ENCODE measurements around the gene ARF3. TPM values are rescaled to one million over a fixed set of nuclear protein-coding genes. Genes with fewer than 3 reads are reported as not detected.

Gene ARF3
- total RNA-seq, 1 experiment from 2014 or later: 263 TPM

GRCh38 chr12:48986720-48987291 is 29.5 kb upstream of the ARF3 start:
- no peak overlapping the region for H3K4me2 ChIP-seq (ENCODE audit: insufficient read depth, insufficient read length, low read length)
- no peak overlapping the region for H3K27ac ChIP-seq (ENCODE audit: insufficient read length, low read depth, low read length)
- Mint-ChIP-seq H3K27ac (peak overlapping the region in 1 of 3 experiments; percentile 46; a peak in 2 of 7 replicates), H3K27me3 (ENCODE audit: low read depth) (peaks cover 87% of the 10 kb centered on the region), H3K36me3 (ENCODE audit: insufficient read depth in 1 of 3, low read depth in 3 of 3) (no peaks in the 10 kb centered on the region), H3K4me1 (peaks cover 9 to 26% of the 10 kb centered on the region in 2 experiments), H3K4me3 (no peak overlapping the region), H3K9me3 (peaks cover 0 to 2% of the 10 kb centered on the region in 2 experiments; a peak in 3 of 5 replicates)
- H2AK5ac ChIP-seq (ENCODE audit: insufficient read length, low read length): no peak overlapping the region
- H3K23me2 ChIP-seq (ENCODE audit: insufficient read length, low read depth, low read length, poor library complexity, severe bottlenecking): no peaks in the 10 kb centered on the region
- H2BK12ac ChIP-seq (ENCODE audit: insufficient read length, low read depth, low read length): no peak overlapping the region
- no peak overlapping the region for H2BK20ac ChIP-seq (ENCODE audit: low read depth, low read length, poor library complexity, severe bottlenecking)
- no peaks in the 10 kb centered on the region for H3K9me3 ChIP-seq (ENCODE audit: control insufficient read depth, low read depth, low read length)
- H3K79me2 ChIP-seq (ENCODE audit: insufficient read depth, low read length): no peaks in the 10 kb centered on the region
- no peak overlapping the region for H2BK120ac ChIP-seq (ENCODE audit: low read depth, low read length, poor library complexity, severe bottlenecking)
- H4K20me1 ChIP-seq (ENCODE audit: control insufficient read depth, insufficient read depth, insufficient read length): no peaks in the 10 kb centered on the region
- H3K4me1 ChIP-seq (ENCODE audit: insufficient read depth, low read length): no peaks in the 10 kb centered on the region
- H4K91ac ChIP-seq (ENCODE audit: insufficient read length, low read depth, low read length): no peak overlapping the region
- H3K56ac ChIP-seq (ENCODE audit: insufficient read length, low read depth, low read length): no peak overlapping the region
- no peak overlapping the region for H3K18ac ChIP-seq (ENCODE audit: insufficient read length, low read depth, low read length)
- H3K27me3 ChIP-seq (ENCODE audit: insufficient read depth, low read length): peaks cover 40% of the 10 kb centered on the region
- H3K9ac ChIP-seq (ENCODE audit: extremely low read depth, insufficient read length, low read length): no peak overlapping the region
- H3K14ac ChIP-seq (ENCODE audit: insufficient read depth, low read length): no peak overlapping the region
- no peak for DNase-seq
- H3T11ph ChIP-seq (ENCODE audit: low read length): no peak overlapping the region
- no peak overlapping the region for H2BK15ac ChIP-seq (ENCODE audit: low read depth, low read length)
- no peak overlapping the region for H3K4ac ChIP-seq (ENCODE audit: low read depth, low read length)
- H3K79me1 ChIP-seq (ENCODE audit: insufficient read depth, low read depth, low read length, poor library complexity, severe bottlenecking): no peaks in the 10 kb centered on the region
- H2BK5ac ChIP-seq (ENCODE audit: insufficient read length, low read length): no peak overlapping the region
- no peak for TF ChIP-seq CTCF (conservative IDR thresholded peaks at IDR 0.05)
- no peak overlapping the region for H4K5ac ChIP-seq (ENCODE audit: insufficient read length, low read depth, low read length)
- H2AFZ ChIP-seq (ENCODE audit: low read length): no peak overlapping the region
- H3K23ac ChIP-seq (ENCODE audit: insufficient read length, low read depth, low read length): no peak overlapping the region
- WGBS (ENCODE audit: extremely low coverage, insufficient read length, low lambda C conversion rate): no CpG with 5 or more reads among the region's 23 CpGs
- no peak overlapping the region for H4K8ac ChIP-seq (replicated peaks; ENCODE audit: insufficient read length, low read depth, low read length)
